GM19463 (cell line): ENCODE results near the gene TAS1R3.

ENCODE experiments used
- ATAC-seq: cut with Tn5 transposase; IDR thresholded peaks from one replicate; pipeline ENCODE4 v1.9.1; 2021; ENCODE audit warnings: mild to moderate bottlenecking, moderate library complexity; ENCODE audit not compliant: unreplicated experiment

Gene TAS1R3

GRCh38 chr1:1331068-1331965, at the start of gene TAS1R3:
TSS of gene TAS1R3 (plus strand) at chr1:1331280. CDS start at chr1:1331346, 66 bp downstream.
- no peak for ATAC-seq

DNA sequence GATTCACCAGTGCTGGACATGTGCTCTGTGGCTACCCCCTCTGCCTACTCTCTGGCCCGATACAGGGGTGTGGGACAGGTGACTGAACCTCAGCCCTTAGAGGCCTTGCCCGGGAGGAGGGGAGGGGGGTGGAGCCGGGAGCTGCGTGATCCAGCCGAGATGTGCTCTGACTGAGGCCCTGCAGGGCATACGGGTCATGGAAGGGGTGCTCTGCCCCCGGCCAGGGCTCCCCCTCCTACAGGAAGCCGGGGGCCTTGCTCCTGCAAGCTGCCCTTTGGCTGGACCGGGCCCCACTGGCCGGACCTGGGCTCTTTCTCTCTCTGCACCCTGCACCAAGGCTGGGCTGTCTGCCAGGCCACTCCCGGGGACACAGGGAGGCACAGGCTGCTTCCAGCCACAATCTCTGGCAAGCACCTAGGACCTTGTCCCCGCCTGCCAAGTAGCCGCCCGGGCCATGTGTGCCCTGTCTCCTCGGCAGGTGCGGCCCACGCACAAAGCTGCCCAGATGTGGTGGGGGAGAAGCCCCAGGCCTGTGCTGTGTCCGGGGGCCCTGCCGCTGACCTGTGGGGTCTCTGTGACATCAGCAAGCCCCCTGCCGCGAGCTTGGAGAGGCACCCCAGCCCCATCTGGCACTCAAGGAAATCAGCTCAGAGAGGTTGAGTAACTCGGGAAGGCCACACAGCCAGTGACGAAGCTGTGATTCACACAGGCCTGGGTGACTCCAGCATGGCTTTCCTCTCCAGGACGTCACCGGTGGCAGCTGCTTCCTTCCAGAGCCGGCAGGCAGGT, 49.4 kb upstream of the TAS1R3 start:
- ATAC-seq: no peak

- ATAC-seq: no peak
Measured at GRCh38 chr1:1282998-1283397, 48.1 kb upstream of the TAS1R3 start.

GRCh38 chr1:1283821-1284220, 47.3 kb upstream of the TAS1R3 start:
- ATAC-seq: no peak

DNA sequence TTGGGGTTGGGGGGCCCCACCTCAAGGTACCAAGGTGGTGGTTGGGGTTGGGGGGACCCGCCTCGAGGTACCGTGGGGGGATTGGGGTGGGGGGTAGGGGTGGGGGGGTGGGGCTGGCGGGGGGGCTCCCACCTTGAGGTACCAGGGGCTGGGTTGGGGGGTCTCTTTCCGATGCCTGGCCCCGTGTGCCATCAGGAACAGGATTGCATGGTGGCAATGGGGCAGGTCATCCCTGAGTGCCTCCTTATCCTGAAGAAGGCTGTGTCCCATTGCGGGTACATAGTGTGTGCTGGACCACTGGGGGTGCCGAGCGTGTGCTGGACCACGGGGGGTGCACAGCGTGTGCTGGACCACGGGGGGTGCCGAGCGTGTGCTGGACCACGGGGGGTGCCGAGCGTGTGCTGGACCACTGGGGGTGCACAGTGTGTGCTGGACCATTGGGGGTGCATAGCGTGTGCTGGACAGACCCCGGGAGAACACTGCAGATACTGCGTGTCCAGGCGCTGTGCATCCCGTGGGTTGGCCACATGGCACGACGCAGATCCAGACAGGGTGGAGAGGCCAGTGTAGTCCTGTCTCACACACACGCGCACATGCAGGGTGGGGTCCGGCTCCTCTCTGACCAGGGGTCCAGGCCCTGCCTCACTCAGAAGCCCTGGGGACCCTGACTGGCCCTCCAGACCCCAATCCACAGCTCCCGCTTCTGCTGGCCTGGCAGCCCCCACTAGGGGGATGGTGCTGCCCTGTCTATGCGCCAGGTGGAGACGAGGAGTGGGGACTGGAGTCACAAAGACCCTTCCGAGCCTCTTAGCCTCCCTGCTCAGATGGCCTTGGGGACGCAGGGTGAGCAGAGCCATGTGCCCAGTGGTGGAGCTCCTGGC, 46.6 kb upstream of the TAS1R3 start:
- ATAC-seq: no peak

- no peak for ATAC-seq
Measured at GRCh38 chr1:1285102-1285571, 45.9 kb upstream of the TAS1R3 start.

GRCh38 chr1:1285611-1286311, 45.3 kb upstream of the TAS1R3 start:
- ATAC-seq: no peak

- no peak for ATAC-seq
Measured at GRCh38 chr1:1286313-1287261, 44.5 kb upstream of the TAS1R3 start.

DNA sequence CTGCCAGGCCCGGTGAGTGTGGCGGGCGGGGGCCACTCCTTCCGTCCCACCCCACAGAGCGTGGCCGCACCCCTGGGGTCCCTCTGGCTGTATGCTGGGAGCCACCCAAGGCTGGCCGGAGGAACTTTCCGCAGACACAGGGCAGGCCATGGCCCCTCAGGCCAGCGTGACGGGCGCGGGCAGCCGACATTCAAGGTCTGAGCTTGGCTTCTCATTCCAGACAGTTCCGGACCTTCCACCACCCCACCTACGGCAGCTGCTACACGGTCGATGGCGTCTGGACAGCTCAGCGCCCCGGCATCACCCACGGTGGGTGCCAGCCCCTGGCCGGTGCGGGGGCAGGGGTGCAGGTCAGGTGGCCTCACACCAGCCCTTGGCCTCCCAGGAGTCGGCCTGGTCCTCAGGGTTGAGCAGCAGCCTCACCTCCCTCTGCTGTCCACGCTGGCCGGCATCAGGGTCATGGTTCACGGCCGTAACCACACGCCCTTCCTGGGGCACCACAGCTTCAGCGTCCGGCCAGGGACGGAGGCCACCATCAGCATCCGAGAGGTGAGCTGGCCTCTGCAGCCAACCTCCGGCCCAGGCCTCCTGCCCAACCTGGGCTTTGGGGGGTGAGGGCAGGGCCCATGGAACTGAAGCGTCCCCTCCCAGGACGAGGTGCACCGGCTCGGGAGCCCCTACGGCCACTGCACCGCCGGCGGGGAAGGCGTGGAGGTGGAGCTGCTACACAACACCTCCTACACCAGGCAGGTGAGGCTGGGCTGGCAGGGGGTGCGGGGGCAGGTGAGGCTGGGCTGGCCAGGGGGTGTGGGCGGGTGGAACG, 43.6 kb upstream of the TAS1R3 start:
- ATAC-seq: no peak

DNA sequence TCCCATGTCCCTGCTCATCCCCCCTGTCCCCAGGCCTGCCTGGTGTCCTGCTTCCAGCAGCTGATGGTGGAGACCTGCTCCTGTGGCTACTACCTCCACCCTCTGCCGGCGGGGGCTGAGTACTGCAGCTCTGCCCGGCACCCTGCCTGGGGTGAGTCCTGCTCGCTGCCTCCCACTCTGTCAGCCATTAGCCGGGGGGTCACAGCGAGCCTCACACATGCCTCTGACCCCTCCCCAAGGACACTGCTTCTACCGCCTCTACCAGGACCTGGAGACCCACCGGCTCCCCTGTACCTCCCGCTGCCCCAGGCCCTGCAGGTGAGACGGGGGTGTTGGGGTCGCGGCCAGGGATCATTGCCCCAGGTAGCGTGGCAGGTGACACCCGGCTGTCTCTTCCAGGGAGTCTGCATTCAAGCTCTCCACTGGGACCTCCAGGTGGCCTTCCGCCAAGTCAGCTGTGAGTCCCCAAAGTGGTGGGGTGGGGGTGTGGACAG, 40.8 kb upstream of the TAS1R3 start:
- ATAC-seq: no peak

GRCh38 chr1:1291023-1291528, 40.0 kb upstream of the TAS1R3 start:
- ATAC-seq: no peak

GRCh38 chr1:1291548-1292441, 39.3 kb upstream of the TAS1R3 start:
- no peak for ATAC-seq

DNA sequence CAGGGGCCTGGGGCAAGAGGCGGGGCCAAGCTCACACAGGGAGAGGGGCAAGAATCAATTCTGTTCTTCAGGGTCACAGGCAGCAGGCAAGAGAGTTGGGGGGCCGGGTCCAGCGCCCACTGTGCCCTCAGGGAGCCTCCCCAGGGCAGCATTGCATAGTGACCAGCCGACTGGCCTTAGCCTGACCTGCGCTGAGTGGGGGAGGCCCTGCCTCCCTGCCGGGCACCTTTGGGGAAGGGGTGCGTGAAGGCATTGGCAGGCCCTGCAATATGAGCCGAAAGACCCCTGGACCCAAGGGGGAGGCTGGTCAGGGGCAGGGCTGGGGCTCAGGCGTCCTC, 38.7 kb upstream of the TAS1R3 start:
- ATAC-seq: no peak

DNA sequence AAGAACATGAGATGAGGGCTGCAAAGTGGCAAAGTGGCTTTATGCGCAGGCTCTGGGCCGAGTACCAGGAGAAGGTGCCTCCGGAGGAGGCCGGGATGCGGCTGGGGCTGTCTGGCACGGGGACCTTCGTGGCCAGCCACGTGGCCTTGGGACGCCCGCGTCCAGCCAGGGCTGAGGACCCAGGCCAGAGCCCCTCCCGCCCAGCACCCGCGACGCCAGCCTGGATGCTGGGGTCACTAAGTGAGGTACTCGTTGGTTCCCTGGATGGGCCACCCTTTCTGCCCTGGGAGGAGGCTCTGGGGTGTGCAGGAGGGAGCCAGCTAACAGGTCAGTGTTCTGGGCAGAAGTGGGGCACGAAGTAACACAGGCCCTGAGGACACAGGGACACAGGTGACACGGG, 38.2 kb upstream of the TAS1R3 start:
- ATAC-seq: no peak

- ATAC-seq: no peak
Measured at GRCh38 chr1:1293263-1294249, 37.5 kb upstream of the TAS1R3 start.
